ENCODE data around the gene PRRT2. TPM values are rescaled to one million over a fixed set of nuclear protein-coding genes. Genes with fewer than 3 reads are reported as not detected.

Gene PRRT2
- total RNA-seq, 4 donors from 2014 or later: 1.1 to 6.8 (median 3.7) TPM; not detected in 1

GRCh38 chr16:29818082-29818481, 6.1 kb downstream of the PRRT2 start:
- WGBS: 55% methylated on average over 4 of the region's 4 CpGs
- H3K27me3 ChIP-seq: no peaks in the 10 kb centered on the region
- H3K36me3 ChIP-seq: peaks cover 12% of the 10 kb centered on the region
- no peak for TF ChIP-seq CTCF (IDR thresholded peaks at IDR 0.05)
- TF ChIP-seq POLR2A (IDR thresholded peaks at IDR 0.05): no peak
- TF ChIP-seq EP300 (IDR thresholded peaks at IDR 0.05): no peak
- no peak for TF ChIP-seq POLR2AphosphoS5 (IDR thresholded peaks at IDR 0.05)
- no peak for DNase-seq (ENCODE audit: low spot score in 2 of 2)
- no peak overlapping the region for H3K4me3 ChIP-seq
- H3K4me1 ChIP-seq: peaks cover 76% of the 10 kb centered on the region
- no peak overlapping the region for H3K27ac ChIP-seq
- no peaks in the 10 kb centered on the region for H3K9me3 ChIP-seq

GRCh38 chr16:29819506-29819905, 7.5 kb downstream of the PRRT2 start:
- H3K4me3 ChIP-seq: no peak overlapping the region
- peaks cover 12% of the 10 kb centered on the region for H3K36me3 ChIP-seq
- peaks cover 80% of the 10 kb centered on the region for H3K4me1 ChIP-seq
- H3K27ac ChIP-seq: no peak overlapping the region
- WGBS: 50% methylated on average over 9 of the region's 15 CpGs
- no peak for DNase-seq (ENCODE audit: low spot score in 2 of 2)
- H3K27me3 ChIP-seq: no peaks in the 10 kb centered on the region
- no peaks in the 10 kb centered on the region for H3K9me3 ChIP-seq
- TF ChIP-seq EP300 (IDR thresholded peaks at IDR 0.05) (no peak), POLR2AphosphoS5 (IDR thresholded peaks at IDR 0.05) (no peak), CTCF (IDR thresholded peaks at IDR 0.05) (no peak), POLR2A (IDR thresholded peaks at IDR 0.05) (no peak)

GRCh38 chr16:29820271-29820701, 8.3 kb downstream of the PRRT2 start, which contains the start of gene MVP:
MVP (plus strand) TSS chr16:29820462; CDS start chr16:29830550, 10,088 bp downstream.
- DNase-seq (ENCODE audit: low spot score in 2 of 2): peak in 1 of 2 donors; percentile 78
- Histone ChIP-seq H3K27ac (peak within 1 kb of the TSS; percentile 88), H3K4me1 (peaks cover 80% of the 10 kb centered on the region), H3K27me3 (no peaks in the 10 kb centered on the region), H3K9me3 (no peaks in the 10 kb centered on the region), H3K36me3 (peaks cover 12% of the 10 kb centered on the region), H3K4me3 (peak within 1 kb of the TSS; percentile 63)
- TF ChIP-seq POLR2A (IDR thresholded peaks at IDR 0.05) (peak in 1 of 2 donors; percentile 56), POLR2AphosphoS5 (IDR thresholded peaks at IDR 0.05) (peak in 2 of 3 donors; percentile 20 to 52), EP300 (IDR thresholded peaks at IDR 0.05) (no peak), CTCF (IDR thresholded peaks at IDR 0.05) (no peak)
- WGBS: 0% methylated on average over 1 of the region's 4 CpGs

GRCh38 chr16:29820730-29821642, 9.0 kb downstream of the PRRT2 start:
- H3K4me3 ChIP-seq: peak overlapping the region; percentile 63
- peaks cover 85% of the 10 kb centered on the region for H3K4me1 ChIP-seq
- H3K27ac ChIP-seq: peak overlapping the region; percentile 88
- WGBS: 11% methylated on average over 7 of the region's 11 CpGs
- H3K9me3 ChIP-seq: no peaks in the 10 kb centered on the region
- DNase-seq (ENCODE audit: low spot score in 2 of 2): no peak
- peaks cover 12% of the 10 kb centered on the region for H3K36me3 ChIP-seq
- no peaks in the 10 kb centered on the region for H3K27me3 ChIP-seq
- TF ChIP-seq EP300 (IDR thresholded peaks at IDR 0.05) (no peak), POLR2A (IDR thresholded peaks at IDR 0.05) (no peak), POLR2AphosphoS5 (IDR thresholded peaks at IDR 0.05) (no peak), CTCF (IDR thresholded peaks at IDR 0.05) (no peak)

- H3K9me3 ChIP-seq: no peaks in the 10 kb centered on the region
- 12% methylated on average over 6 of the region's 7 CpGs for WGBS
- peak overlapping the region; percentile 88 for H3K27ac ChIP-seq
- H3K4me3 ChIP-seq: peak overlapping the region; percentile 63
- peaks cover 12% of the 10 kb centered on the region for H3K36me3 ChIP-seq
- TF ChIP-seq EP300 (IDR thresholded peaks at IDR 0.05) (no peak), POLR2A (IDR thresholded peaks at IDR 0.05) (no peak), CTCF (IDR thresholded peaks at IDR 0.05) (no peak), POLR2AphosphoS5 (IDR thresholded peaks at IDR 0.05) (no peak)
- no peaks in the 10 kb centered on the region for H3K27me3 ChIP-seq
- peaks cover 86% of the 10 kb centered on the region for H3K4me1 ChIP-seq
- DNase-seq (ENCODE audit: low spot score in 2 of 2): no peak
Observed at GRCh38 chr16:29821643-29822115, 9.7 kb downstream of the PRRT2 start.
